Raji (cell line): ENCODE results near the gene ITGA6.

Experiments
- POLR2A ChIP-seq: IDR thresholded peaks from 2 replicates; pipeline ENCODE4 v1.6.1; 2011; ENCODE audit warnings: low read depth, low read length, control low read depth; ENCODE audit not compliant: insufficient read depth

Gene ITGA6

GRCh38 chr2:172431463-172431862, 4.1 kb downstream of the ITGA6 start:
- no peak for TF ChIP-seq POLR2A

- TF ChIP-seq POLR2A: no peak
Measured at GRCh38 chr2:172431993-172432392, 4.6 kb downstream of the ITGA6 start.

- no peak for TF ChIP-seq POLR2A
Measured at GRCh38 chr2:172433144-172433543, 5.8 kb downstream of the ITGA6 start.

GRCh38 chr2:172434821-172435605, 7.6 kb downstream of the ITGA6 start:
- no peak for TF ChIP-seq POLR2A

GRCh38 chr2:172435606-172435911, 8.2 kb downstream of the ITGA6 start:
- TF ChIP-seq POLR2A: no peak

GRCh38 chr2:172436889-172437288, 9.5 kb downstream of the ITGA6 start:
- no peak for TF ChIP-seq POLR2A

- TF ChIP-seq POLR2A: no peak
Measured at GRCh38 chr2:172437419-172438341, 10.3 kb downstream of the ITGA6 start.

- TF ChIP-seq POLR2A: no peak
Measured at GRCh38 chr2:172438741-172439508, 11.5 kb downstream of the ITGA6 start.

GRCh38 chr2:172439509-172439860, 12.1 kb downstream of the ITGA6 start:
- TF ChIP-seq POLR2A: no peak

- TF ChIP-seq POLR2A: no peak
Measured at GRCh38 chr2:172439911-172440310, 12.5 kb downstream of the ITGA6 start.

- no peak for TF ChIP-seq POLR2A
Measured at GRCh38 chr2:172440795-172441194, 13.4 kb downstream of the ITGA6 start.

GRCh38 chr2:172442072-172442895, 14.9 kb downstream of the ITGA6 start:
- TF ChIP-seq POLR2A: no peak

GRCh38 chr2:172445851-172446250, 18.5 kb downstream of the ITGA6 start:
- TF ChIP-seq POLR2A: no peak

- no peak for TF ChIP-seq POLR2A
Measured at GRCh38 chr2:172446474-172447063, 19.2 kb downstream of the ITGA6 start.

GRCh38 chr2:172447811-172448493, 20.6 kb downstream of the ITGA6 start:
- no peak for TF ChIP-seq POLR2A
